ENCODE measurements around the gene SSBP3. TPM values are rescaled to one million over a fixed set of nuclear protein-coding genes. Genes with fewer than 3 reads are reported as not detected.

SSBP3 gene
- total RNA-seq, 2 donors from 2014 or later = 7.9 to 23.1 TPM

DNA sequence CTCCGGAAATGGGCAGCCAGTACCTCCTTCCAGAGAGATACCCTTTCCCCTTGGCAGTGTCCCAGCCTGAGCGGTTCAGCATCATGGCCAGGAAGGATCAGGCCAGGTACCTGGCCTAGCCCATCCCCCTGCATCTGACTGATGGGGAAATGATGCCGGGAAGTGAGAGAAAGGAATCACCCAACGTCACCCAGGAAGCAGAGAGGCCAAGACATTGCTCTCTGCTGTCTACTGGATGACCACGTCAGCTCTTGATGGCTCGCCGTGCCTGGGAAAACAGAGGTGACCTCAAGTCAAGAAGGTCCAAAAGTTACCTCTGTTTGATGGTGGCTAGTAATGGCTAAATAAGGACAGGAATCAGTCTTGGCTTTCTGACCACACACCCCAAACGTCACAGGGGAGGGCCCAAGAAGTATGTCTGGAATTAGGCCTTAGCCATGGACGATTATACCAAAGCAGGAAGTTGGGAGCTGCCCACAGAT is 127.2 kb downstream of the SSBP3 start:
- peak in 2 of 4 donors; percentile 28 to 43 for DNase-seq
- peaks cover 78% of the 10 kb centered on the region for H3K4me1 ChIP-seq

DNA sequence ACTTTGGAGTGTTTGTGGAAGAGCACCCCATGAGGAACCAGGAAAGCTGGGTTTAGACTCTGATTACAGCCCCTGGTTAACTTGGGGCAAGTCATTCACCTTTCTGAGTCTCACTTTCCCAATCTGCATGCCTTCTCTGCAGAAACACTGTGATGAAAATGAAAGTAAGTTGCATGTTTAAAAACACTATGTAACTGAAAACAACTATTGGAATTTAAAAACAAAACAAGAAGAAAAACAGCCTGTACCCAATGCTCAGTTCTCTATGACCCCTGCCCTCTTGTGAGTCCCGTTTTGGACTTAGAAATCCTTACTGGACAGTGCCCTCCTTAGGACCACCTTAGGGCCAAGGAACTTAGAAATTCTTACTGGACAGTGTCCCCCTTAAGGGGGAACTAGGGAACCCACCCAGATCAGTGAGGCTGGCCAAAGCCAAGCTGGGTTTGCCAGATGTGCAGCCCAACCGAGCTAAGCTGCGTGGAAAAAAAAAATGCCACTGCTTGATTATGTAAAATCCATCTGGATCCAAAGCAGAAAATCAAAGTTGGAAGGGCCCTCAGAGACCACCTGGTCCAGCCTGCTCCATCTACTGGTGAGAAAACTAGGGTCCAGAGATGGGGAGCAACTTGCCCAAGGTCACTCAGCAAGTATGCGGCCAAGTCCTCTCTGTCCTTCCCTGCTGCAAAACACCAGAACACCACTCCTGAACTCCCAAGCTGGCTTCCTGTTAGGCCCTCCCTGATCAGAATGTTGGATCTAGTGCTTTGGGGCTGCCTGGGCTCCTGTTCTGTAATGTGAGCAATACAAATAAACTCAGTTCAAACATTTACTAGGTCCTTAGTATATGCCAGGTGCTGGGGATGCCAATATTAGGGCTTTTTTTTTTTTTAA is 128.5 kb downstream of the SSBP3 start:
- DNase-seq (peak; percentile 70 to 91 (median 88)), ATAC-seq (peak; percentile 76)
- H3K27ac ChIP-seq = peak overlapping the region; percentile 74 to 86 (median 82)
- intact Hi-C loops (cut with DNase I) = no loop called here
- no peaks in the 10 kb centered on the region for H3K27me3 ChIP-seq
- peaks cover 80% of the 10 kb centered on the region for H3K4me1 ChIP-seq
- no peak overlapping the region for H3K4me3 ChIP-seq
- WGBS, 2 donors = 20 to 22% methylated on average over 4 of the region's 4 CpGs
- TF ChIP-seq POLR2A (IDR thresholded peaks at IDR 0.05) (peak in 1 of 3 donors; percentile 34), CTCF (IDR thresholded peaks at IDR 0.05) (peak in 1 of 7 experiments; percentile 8)
- H3K9me3 ChIP-seq = no peaks in the 10 kb centered on the region
- H3K36me3 ChIP-seq (replicated peaks in 1 of 2; ENCODE audit: insufficient read depth in 1 of 2, low read depth in 2 of 2) = no peaks in the 10 kb centered on the region

More for the DNA sequence above, 127.2 kb downstream of the SSBP3 start:
- Histone ChIP-seq H3K27ac (peak overlapping the region; percentile 61 to 86 (median 82)), H3K36me3 (replicated peaks in 1 of 2; ENCODE audit: insufficient read depth in 1 of 2, low read depth in 2 of 2) (no peaks in the 10 kb centered on the region), H3K9me3 (no peaks in the 10 kb centered on the region), H3K4me3 (no peak overlapping the region), H3K27me3 (no peaks in the 10 kb centered on the region)
- 59 to 64% methylated on average over 4 to 9 of the region's 9 CpGs for WGBS, 2 donors
- TF ChIP-seq CTCF (IDR thresholded peaks at IDR 0.05) = no peak
- intact Hi-C loops (cut with DNase I) = no loop called here
- ATAC-seq = no peak

GRCh38 chr1:54276617-54277450 is 129.4 kb downstream of the SSBP3 start:
- intact Hi-C loops (cut with DNase I) = no loop called here
- no peak overlapping the region for H3K4me3 ChIP-seq
- peaks cover 79% of the 10 kb centered on the region for H3K4me1 ChIP-seq
- WGBS, 2 donors = 75 to 78% methylated on average over 9 to 11 of the region's 11 CpGs
- H3K27me3 ChIP-seq = no peaks in the 10 kb centered on the region
- ATAC-seq (no peak), DNase-seq (peak in 1 of 4 donors; percentile 29)
- no peaks in the 10 kb centered on the region for H3K9me3 ChIP-seq
- no peaks in the 10 kb centered on the region for H3K36me3 ChIP-seq (replicated peaks in 1 of 2; ENCODE audit: insufficient read depth in 1 of 2, low read depth in 2 of 2)
- TF ChIP-seq POLR2A (IDR thresholded peaks at IDR 0.05) = no peak
- TF ChIP-seq CTCF (IDR thresholded peaks at IDR 0.05) = no peak
- peak overlapping the region; percentile 74 to 86 (median 82) for H3K27ac ChIP-seq

GRCh38 chr1:54275349-54275748 is 130.8 kb downstream of the SSBP3 start:
- Histone ChIP-seq H3K9me3 (no peaks in the 10 kb centered on the region), H3K36me3 (replicated peaks in 1 of 2; ENCODE audit: insufficient read depth in 1 of 2, low read depth in 2 of 2) (no peaks in the 10 kb centered on the region), H3K27ac (peak overlapping the region; percentile 80 to 86 (median 84)), H3K4me3 (no peak overlapping the region), H3K4me1 (peaks cover 76% of the 10 kb centered on the region), H3K27me3 (no peaks in the 10 kb centered on the region)
- WGBS, 2 donors = 45% methylated on average over 3 of the region's 3 CpGs
- TF ChIP-seq POLR2A (IDR thresholded peaks at IDR 0.05) = peak in 2 of 3 donors; percentile 35 to 48
- peak in 5 of 7 experiments; percentile 14 to 62 (median 47) for TF ChIP-seq CTCF (IDR thresholded peaks at IDR 0.05)
- DNase-seq (peak; percentile 58 to 93 (median 88)), ATAC-seq (peak; percentile 41)
- intact Hi-C loops (cut with DNase I) = no loop called here

Measured in body of pancreas (tissue), 4 donors.